D341Med (cell line): ENCODE measurements around the gene ACBD3.

Experiments used
- DNase-seq: peaks from one replicate; pipeline ENCODE4 v3.0.0; 2012; ENCODE audit warnings: low spot score

ACBD3 gene

DNA sequence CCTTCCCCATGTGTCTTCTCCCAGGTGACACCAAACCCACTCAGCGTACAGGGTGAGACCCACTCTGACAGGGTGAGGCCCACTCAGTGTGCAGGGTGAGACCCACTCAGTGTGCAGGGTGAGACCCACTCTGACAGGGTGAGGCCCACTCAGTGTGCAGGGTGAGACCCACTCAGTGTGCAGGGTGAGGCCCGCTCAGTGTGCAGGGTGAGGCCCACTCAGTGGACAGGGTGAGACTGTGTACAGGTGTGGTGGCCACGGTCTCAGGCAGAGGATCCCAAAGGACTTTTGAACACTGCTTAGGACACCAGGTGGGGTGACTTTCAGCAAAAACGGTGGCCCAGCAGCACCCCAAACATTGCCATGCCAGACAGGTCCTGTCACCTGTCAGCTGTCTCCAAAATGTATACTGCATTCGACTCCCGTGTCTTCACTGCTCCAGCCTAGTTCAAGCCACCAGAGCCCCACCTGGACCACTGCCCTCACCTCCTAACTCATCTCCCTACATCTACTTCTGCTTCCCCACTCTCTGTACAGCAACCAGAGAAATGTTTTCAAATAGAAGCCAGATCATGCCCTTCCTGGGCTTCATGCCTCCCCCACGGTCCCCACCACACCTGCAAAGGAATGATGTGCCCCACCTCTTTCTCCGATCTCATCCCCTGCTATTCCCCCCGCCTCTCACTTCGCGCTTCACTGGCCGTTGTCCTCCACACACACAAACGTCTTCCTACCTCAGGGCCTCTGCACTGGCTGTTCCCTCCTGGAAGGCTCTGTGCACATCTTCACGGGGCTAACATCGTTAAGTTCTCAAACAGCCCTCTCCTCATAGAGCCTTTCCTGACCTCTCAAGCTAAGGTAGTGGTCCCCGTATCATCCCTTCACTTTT, 52.1 kb downstream of the ACBD3 start:
- no peak for DNase-seq

DNA sequence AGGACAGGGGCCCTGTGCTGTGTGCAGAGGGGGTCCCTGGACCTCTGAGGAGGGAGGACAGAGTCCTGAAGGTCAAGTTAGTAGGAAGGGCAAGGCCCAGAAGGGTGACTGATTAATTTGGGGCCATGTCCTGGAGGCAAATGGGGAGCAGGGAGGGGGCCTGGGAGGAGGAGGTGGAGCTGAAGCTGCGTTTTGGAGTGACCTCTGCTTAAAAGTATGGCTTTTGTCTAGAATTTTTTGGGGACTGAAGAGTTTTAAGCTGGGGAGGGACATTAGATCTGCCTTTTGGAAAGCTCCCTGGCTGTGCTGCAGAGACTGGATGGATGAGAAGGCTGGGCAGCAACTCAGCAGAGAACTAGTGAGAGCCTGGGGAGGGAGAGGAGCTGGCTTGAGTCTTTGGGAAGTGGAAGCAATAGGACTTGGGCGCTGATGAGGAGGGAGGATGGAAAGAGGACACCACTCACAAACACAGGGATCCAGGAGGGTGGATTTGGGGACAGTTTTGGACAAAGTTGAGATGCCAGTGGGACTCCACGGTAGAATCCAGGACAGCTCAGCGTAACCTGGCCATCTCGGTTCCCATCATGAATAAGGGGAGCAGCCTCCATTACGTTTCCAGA, 52.9 kb downstream of the ACBD3 start:
- no peak for DNase-seq

DNA sequence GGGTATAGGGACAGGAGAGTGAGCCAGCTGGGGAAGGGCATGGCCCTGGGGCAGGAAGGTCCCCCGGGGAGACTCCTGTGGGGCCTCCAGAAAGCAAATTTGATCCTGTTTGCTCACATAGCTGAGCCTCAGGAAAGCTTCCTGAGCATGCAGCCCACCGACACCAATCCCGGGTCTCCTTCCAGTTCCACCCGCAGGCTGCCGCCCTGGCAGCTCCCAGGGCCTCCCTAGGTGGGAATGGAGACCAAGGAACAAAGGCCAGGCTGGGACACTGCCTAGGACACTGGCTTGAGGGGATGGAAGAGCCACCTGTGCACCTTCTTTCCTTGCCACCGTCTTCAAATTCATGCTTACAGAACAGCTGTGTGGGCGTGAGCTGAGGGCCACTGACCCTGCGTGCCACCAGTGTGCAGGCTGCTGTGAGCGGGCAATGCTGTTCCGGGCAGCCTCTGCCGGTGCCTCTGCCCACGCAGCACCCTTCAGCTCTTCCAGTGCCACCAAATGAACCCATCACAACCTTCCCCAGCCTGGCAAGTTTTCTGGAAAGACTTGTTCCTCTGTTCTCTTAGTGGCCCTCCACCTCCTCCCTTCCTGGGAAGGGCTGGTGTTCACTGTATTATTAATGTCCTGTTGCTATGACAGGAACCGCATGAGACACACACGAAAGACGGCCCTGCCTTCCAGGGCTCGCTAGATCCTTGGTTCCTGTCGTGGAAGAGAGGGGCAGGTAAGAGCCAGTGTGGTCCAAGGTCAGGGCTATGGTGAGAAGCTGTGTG, 53.6 kb downstream of the ACBD3 start:
- peak; percentile 36 for DNase-seq

DNA sequence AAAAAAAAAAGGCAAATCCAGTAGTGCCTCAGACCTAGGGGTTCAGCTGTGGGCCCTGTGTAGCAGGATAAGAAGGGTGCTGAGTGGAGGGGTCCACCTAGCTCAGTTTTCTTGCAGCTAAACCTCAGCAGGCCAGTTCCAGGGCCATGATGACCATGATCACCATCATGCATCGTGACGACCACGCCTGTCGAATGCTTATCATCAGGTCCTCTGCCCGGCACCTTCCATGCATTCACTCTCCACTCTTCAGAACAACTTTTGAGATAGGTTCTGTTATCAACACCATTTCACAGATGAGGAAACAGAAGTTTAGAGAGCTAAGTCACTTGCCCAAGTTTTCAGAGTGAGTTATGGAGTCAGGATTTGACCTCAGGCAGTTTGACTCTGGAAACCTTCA, 54.9 kb downstream of the ACBD3 start:
- no peak for DNase-seq

- no peak for DNase-seq
Observed at GRCh38 chr1:226129230-226129629, 57.3 kb downstream of the ACBD3 start.

GRCh38 chr1:226128487-226129075, 58.0 kb downstream of the ACBD3 start:
- DNase-seq = no peak

GRCh38 chr1:226126824-226127569, 59.5 kb downstream of the ACBD3 start:
- DNase-seq = no peak

DNA sequence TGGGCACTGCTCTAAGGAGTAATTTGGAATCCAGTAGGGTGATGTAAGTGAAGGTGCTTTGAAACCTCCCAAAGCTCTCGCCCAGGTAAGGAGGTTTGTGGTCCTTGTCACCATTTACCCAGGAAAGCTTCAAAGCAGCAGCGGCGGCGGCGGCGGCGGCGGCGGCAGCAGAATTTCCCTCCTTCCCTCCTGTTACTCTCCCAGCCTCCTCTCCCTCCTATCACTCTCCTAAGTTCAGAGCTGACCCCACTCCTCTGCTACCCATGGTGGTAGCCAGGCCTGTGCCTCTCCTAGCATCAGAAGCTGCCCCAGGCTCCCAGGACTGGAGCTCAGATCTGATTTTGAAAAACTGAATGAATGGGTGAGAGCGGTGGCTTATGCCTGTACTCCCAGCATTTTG, 60.7 kb downstream of the ACBD3 start:
- DNase-seq = no peak

- peak; percentile 92 for DNase-seq
Observed at GRCh38 chr1:226125097-226125630, 61.4 kb downstream of the ACBD3 start.

DNA sequence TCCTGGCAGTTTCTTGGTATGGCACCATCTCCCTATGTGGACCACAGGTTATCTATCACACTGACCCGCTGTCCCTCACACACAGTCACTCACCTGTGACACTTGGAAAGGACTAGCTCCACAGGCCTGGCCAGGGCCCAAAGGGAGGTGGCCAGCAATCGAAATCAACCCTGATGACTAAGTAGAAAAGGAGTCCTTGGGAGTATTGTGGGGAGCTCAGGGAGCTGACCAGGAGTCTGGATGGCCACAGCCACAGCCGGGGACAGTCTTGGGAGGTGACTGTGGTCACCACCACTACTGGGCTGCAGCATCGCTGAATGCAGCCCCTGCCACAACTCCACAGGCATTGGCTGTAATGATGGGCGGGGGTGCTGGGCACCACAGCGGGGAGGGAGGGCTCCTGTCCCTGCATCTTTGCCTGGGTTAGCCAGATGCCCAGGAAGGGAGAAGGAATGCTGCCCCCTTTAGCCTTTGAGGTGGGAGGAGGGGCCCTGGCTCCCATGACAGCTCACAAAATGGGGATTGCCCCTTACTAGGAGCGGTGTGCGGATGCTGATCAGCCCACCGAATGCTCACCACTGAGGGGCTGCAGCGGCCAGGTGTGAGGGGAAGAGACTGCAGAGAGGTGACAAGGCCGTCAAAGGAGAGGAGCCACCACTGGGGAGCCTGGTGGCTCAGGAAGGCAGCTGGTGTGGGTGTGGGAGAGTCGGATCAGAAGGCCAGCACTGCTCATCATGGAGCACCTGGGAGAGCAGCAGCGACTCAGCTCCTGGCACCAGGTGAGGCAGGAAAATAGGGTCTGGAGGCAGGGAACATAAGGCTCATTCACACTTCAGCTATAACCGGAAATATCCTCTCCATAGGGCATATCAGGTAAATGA, 62.7 kb downstream of the ACBD3 start:
- DNase-seq = no peak

DNA sequence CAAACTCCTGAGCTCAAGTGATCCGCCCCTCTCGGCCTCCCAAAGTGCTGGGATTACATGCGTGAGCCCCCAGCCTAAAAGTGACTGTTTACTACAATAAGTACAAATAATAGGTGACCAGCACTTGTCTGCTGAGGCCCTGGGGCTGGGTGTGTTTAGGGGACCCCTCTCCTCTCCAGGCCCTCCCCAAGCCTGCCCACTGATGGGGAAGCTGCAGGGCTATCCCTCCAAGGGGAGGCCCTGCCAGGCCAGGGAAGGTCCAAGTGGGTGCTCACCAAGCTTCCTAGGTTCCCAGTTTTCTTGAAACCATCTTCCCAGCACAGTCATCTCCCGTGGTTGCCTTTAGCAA, 63.4 kb downstream of the ACBD3 start:
- DNase-seq = no peak

DNA sequence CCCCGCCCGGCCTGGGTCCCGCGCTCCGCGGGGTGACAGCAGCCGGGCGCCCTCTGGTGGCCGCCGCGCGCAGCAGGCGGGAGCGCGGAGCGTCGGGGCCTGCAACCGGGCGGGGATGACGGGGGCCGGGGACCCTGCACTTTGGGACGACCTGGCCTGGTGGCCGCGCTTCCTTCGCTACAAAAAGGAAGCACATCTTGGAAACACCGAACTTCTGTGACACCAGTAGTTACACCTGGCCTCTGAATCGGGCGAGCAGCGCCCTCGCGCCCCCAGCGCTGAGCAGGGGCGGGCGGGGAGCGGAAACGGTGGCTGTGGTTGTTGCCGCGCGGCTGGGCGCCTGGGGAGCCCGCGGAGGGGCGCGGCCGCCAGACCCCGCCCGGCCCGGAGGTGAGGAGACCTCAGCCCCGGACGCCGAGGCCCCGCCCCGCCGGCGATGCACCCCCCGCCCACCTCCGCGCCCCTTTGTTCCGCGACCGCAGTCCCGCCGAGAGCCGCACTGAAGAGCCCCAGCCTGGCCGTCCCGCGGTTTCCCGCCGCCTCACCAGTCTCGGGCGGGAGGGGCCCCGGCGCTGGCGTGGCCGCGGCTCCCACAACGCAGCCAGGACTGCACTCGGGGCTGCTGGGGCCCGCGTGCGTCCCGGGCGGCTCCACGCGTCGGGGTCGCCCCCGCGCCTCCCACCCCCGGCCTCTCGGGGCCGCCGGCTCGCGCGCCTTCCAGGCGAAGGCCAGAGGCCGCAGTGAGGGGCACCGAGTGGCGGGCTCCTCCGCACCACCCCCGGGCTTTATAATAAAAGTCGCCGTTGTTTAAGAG, 64.7 kb downstream of the ACBD3 start:
- DNase-seq = peak; percentile 98

DNA sequence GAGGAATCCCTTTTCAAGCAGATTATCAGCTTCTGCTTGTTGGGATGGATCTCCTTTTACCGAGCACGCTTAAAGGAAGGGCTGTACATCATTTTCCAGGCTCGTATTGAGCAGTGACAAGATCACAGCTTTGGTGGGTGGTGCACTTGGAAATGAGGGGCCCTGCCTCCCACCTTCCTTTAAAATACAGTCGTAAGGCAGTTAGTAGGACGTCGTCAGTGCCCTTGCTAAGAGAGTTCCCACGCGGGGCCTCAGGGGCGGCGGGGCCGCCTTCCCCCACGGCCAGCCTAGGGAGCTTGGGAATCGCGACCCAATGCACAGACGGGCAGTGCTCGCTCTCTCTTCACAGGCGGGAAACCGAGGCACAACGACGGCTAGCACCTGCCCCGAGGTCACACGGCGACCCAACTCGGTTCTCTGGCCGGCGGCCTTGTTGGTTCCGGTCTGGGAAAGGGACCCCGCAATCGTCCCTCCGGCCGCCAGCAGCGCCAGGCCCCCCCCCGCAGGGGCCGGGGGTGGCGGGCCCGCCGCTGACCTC, 65.4 kb downstream of the ACBD3 start:
- no peak for DNase-seq

DNA sequence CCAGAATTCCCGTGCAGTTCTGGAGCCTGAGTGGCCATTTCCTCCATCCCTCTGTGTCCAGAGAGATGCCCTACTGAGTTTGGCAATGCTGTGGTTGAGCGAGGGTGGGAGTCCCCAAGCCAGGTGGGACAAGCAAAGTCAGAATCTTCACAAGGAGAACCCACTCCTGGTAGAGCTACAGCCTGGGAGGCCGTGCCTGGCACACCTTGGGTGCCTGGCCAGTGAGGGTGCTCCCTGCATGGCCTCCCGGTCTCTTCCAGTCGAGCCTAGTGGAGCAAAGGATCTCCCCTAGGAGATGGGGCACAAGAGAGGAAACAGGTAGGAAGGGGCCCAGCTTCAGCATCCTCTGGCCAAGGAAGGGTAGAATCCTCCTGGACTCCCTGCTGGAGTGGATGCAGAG, 66.1 kb downstream of the ACBD3 start:
- DNase-seq = no peak

DNA sequence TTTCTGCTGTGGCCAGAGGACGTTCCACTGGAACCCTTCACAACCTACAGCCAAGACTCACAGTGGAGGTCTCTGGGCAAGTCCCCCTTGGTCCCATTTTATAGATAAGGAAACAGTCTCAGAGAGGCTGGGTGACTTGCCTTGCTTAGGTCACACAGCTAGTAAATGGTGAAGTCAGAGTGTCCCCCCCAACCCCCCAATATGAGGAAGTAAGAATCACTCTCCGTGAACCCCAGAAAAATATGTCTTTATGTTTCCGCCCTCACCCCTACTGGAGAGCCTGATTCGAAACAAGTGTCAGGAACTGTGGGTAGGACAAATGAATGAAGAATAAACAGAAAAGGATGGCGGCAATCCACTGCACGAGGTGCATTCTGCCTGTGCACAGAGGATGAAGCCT, 67.4 kb downstream of the ACBD3 start:
- no peak for DNase-seq

DNA sequence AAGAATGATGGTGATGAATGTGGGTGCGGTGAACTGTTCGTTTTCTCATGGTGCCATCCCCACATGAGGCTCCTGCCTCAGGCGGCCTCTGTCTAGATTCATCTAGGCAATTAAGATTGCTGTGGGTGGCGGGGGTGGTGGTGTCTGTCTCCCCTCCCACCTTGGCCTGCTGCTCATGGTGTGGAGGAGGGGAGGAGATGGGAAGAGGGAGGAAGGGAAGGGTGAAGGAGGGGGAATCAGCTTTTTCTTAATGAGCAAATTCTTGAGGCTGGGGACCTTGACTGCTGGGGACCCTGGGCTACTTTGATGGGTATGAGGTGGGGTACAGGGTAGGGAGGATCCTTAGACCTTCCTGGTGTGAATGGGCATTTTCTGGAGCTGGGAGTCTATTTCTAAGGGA, 68.2 kb downstream of the ACBD3 start:
- DNase-seq = no peak

GRCh38 chr1:226117330-226117729, 69.2 kb downstream of the ACBD3 start:
- DNase-seq = no peak

GRCh38 chr1:226116673-226117072, 69.9 kb downstream of the ACBD3 start:
- no peak for DNase-seq

DNA sequence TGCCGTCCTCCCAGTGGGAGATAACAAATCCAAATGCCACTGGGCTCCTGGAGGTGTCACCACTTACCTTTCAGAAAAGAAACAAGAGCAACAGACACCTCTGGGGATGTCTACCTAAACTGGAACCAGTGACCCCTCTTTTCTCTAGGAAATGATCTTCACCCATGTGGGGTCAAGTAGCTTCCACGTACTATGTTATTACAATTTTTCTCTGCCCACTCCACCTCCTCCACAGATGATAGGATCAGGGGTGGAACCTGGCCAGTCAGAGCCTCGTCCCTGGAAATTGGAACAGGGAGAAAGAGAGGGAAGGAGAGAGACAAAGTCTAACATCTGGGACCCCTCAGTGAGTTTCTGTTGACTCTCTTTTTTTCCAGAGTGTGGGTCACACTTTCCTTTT, 73.9 kb downstream of the ACBD3 start:
- no peak for DNase-seq

GRCh38 chr1:226111883-226112261, 74.7 kb downstream of the ACBD3 start:
- no peak for DNase-seq
